Stimulated activated CD4-positive, alpha-beta T cell treated with anti-CD3 and anti-CD28 coated beads, Interleukin-2, amount 100 ng/mL, for 4 hours (primary cell): ENCODE measurements around the gene ITM2B.
"Not testable (repeated sequence)": the region's sequence is repeated elsewhere in the genome, so short reads cannot be mapped to it uniquely, and the experiment has no call there.

Experiments
- DNase-seq: peaks from one replicate; pipeline ENCODE4 v3.0.0-alpha.2; 2020; ENCODE audit warnings: low read depth

Gene ITM2B

DNA sequence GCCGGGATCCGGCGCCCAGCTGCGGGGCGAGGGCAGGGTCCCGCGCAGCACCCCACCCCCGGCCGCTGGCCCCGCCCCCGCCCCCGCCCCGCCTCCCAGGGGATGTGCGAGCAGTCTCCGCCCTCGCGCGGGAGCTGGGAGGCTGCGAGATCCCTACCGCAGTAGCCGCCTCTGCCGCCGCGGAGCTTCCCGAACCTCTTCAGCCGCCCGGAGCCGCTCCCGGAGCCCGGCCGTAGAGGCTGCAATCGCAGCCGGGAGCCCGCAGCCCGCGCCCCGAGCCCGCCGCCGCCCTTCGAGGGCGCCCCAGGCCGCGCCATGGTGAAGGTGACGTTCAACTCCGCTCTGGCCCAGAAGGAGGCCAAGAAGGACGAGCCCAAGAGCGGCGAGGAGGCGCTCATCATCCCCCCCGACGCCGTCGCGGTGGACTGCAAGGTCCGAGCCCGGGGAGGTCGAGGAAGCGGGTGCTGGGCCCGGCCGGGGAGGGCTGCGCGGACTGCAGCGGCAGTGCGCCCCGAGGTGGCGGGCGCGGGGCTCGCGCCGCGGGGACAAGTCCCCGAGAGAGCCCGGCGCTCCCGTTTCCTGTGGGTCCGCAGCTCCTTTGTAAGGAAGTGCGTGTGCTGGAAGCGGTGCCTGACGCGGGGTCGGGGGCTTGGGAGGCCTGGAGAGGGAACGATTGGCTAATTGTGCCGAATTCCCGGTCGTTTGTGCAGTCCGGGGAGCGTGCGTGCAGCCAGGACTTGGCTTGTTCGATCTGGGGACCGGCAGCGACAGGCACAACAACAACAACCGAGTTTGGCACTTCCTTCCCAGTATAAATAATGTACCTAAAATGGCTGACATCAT lies at the start of gene ITM2B:
ITM2B (plus strand) TSS at position 161 of the 843 bp plus-strand sequence; CDS start at position 316, 155 bp downstream.
- peak; percentile 51 for DNase-seq

DNA sequence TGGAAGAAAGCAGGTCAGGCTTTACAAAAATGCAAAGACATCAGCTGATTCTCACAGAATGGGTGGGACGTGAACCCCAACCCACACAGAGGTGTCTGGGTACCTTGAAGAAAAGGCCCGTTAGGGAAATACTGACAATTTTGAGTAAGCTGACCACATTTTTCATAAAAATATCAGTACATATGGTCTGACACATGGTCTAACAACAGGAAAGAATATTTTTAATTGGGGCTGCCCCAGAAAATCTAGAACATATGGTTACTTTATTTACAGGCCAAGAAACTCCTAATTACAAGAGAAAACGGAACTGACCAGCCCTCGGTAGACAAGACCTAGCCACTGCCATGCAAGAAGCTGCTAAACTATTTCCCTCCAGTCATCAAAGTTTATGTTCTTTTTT lies 48.7 kb upstream of the ITM2B start:
- no peak for DNase-seq

GRCh38 chr13:48185018-48185417 lies 48.0 kb upstream of the ITM2B start:
- DNase-seq: no peak

DNA sequence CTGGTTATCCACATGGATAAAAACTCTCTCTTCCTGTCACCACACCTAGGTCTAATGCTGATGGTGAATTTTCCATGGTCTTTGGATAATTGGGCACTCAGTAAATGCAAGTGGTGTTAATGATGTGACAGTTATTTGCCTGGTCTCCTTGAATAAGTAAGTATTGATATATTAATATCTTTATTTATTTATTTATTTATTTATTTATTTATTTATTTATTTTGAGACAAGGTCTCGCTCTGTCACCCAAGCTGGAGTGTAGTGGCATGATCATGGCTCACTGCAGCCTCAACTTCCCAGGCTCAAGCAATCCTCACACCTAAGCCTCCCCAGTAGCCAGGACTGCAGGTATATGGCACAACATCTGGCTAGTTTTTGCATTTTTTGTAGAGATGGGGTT lies 46.3 kb upstream of the ITM2B start:
- DNase-seq: no peak

GRCh38 chr13:48188131-48188530 lies 44.9 kb upstream of the ITM2B start:
- DNase-seq: no peak

DNA sequence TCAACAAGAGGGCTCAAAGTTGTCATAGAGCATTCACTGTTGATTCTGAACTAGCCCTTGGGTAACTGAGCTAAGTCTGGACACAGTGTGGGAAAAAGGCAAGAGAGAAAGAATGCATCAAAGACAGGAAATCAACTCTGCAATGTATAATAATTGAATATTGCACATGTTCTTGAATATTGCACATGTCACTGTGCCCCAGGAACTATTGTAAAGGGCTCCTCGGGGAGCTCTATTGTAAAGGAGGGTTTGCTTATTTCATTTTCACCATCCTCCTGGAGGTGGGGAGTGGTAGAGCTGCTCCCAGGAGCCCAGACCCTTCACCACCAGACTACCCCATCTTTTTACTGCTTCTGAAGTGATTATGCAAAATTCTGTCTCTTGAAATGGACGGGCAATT lies 44.4 kb upstream of the ITM2B start:
- no peak for DNase-seq

GRCh38 chr13:48189171-48189570 lies 43.8 kb upstream of the ITM2B start:
- DNase-seq: no peak

DNA sequence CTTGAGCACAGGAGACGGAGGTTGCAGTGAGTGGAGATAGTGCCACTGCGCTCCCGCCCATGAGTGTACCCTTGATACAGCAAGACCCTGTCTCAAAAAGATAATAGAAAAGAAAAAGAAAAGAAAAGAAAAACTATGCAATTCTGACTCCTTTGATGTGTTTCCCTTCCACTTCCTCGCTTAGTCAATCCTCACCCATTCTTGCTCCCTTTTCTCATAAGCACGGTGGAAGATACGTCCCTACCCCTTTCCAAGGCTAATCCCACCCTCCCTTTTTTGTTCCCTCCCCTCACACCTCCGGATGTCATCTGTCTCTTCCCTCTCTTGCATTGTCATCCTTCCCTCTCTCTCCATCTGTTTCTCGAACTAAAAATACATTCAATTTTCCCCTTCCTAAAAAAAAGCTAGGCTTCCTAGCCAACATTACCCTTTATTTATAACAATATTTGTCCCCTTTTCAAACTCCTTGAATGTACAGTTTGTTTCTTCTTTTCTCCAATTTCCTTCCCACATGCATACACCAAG lies 40.5 kb upstream of the ITM2B start:
- DNase-seq: no peak

DNA sequence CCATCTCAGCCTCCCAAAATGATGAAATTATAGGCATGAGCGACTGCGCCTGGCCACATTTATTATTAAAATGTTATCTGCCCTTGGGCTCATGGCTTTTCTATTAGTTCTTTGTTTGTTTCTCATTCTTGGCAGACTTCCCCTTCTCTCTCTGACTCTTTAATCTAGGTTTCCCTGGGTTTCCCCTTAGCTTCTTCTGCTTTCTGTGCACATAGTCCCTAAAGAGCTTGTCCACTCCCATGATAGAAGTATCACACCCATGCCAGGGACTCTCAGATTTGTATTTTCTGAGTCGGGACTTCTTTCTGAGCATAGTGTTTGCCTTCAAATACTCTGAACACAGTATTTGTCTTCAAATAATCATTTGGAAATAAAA lies 38.6 kb upstream of the ITM2B start:
- DNase-seq: no peak

DNA sequence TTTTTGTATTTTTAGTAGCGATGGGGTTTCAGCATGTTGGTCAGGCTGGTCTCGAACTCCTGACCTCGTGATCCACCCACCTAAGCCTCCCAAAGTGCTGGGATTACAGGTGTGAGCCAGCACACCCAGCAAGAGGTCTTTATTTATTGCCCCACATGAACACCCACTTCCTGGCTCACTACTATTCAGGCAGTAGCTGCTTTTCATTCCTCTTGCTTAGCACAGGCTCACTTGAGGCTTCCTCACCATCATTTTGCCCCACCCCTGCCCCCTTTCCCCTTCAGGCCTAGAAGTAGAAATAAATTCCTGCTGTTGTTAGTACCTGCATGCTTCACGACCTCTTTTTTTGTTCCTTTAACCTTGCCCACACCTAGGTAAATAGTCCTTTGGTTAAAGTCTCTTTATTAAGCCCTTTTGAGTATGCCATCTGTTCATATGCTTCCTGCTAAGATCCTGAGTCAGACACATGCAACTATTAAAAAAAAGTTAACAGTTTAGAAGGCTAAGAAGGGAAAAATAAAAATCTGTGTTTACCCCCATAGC lies 33.5 kb upstream of the ITM2B start:
- DNase-seq: no peak

DNA sequence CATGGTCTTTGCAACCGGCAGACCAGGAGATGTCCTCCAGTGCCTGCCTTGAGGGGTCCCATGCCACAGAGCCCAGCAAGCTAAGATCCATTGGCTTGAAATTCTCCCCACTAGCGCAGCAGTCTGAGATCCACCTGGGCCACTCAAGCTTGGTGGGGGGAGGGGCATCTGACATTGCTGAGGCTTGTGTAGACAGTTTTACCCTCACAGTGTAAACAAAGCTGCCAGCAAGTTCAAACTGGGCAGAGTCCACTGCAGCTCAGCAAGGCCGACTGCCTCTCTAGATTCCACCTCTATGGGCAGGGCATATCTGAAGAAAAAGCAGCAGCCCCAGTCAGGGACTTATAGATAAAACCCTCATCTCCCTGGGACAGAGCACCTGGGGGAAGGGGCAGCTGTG lies 32.0 kb upstream of the ITM2B start:
- DNase-seq: no peak

DNA sequence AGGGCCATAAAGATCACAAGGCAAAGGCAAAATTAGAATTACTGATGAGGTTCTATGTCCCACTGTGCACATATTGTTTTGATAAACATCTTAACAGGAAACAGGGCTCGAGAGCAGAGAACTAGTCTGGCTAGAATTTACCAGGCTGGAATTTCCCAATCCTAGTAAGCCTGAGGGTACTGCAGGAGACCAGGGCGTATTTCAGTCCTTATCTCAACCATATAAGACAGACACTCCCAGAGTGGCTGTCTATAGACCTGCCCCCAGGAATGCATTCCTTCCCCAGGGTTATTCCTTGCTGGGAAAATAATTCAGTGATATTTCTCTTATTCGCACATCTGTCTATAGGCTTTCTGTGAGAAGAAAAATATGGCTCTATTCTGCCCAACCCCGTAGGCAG lies 25.8 kb upstream of the ITM2B start:
- not testable (repeated sequence) for DNase-seq

DNA sequence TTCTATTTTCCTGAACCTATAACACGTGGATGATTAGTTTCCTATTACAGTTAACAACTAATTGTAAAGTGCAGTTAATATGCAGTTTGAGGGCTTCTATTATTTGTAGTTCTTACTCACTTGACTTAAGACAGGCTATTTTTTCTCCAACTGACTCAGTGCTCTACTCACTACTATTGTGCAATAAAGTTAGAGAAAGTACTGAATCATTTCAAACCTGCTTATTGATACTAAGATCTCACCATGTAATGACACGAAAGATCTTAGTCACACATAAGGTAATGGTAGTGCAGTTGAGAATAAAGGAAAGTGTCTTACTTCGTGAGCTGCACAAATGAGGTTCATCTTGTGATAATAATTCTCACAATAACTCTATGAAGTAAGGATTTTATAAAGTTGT lies 22.8 kb upstream of the ITM2B start:
- no peak for DNase-seq

GRCh38 chr13:48214519-48215121 lies 18.4 kb upstream of the ITM2B start:
- DNase-seq: no peak

GRCh38 chr13:48215511-48216203 lies 17.3 kb upstream of the ITM2B start:
- not testable (repeated sequence) for DNase-seq

- DNase-seq: no peak
Measured at GRCh38 chr13:48216204-48216711, 16.7 kb upstream of the ITM2B start.

DNA sequence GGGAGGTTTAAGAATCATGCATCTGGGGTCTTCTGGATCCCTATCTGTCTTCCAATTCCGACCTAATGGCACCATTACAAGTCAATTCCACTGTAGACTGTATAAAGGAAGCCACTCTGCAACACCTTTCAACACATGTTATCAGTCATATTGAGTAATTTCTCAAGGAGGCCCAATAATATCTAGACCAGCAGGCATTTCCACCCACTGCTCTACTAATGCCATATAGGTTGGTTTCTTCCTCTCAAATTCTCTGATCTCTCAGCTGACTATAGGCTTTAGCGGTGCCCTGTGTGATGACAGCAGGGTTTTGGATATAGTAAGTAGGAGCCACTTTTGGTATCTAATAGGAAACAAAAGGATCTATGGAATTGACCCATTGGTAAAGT lies 12.4 kb upstream of the ITM2B start:
- DNase-seq: no peak

GRCh38 chr13:48220981-48221685 lies 11.9 kb upstream of the ITM2B start:
- DNase-seq: no peak

DNA sequence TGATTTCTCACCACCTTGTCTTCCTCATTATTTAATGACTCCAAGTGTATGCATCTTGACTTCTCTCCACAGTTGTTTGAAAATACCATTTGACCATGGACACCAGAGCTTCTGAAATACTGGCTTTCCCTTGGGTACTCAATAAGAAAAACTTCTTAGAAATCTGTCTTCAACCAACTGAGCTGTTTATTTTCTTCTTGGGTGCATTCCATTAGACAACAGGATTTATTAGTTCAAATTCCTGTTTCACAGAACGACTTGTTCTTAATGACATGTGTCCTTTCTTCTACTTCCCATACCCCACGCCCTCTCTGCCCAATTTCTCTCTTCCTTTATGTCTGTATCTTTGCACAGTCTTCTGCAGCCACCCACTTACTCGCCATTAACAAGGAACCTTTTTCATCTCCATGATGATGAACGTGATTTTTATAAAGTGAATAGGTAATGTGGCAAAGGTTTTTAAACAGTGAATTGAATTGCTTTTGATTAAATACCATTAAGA lies 11.3 kb upstream of the ITM2B start:
- no peak for DNase-seq

GRCh38 chr13:48222358-48223301 lies 10.4 kb upstream of the ITM2B start:
- DNase-seq: no peak
